Testis (tissue), 3 donors: ENCODE measurements around the gene NPAS2. TPM values are rescaled to one million over a fixed set of nuclear protein-coding genes. Genes with fewer than 3 reads are reported as not detected.

Experiments used
- DNase-seq: peaks from one replicate; pipeline ENCODE4 v3.0.0-alpha.2; 2019
- H3K27ac ChIP-seq, 2 donors: fragments of 200-600 bp; sonication (generic); one replicate each; pipeline ENCODE4 v1.5.1; 2019
- H3K27me3 ChIP-seq: fragments of 200-600 bp; sonication (generic); one replicate; pipeline ENCODE4 v1.5.1; 2019
- H3K36me3 ChIP-seq: fragments of 200-600 bp; sonication (generic); one replicate; pipeline ENCODE4 v1.5.1; 2017; ENCODE audit warnings: low read depth; ENCODE audit errors: missing control alignments
- H3K4me1 ChIP-seq: fragments of 200-600 bp; sonication (generic); one replicate; pipeline ENCODE4 v1.5.1; 2019
- H3K4me3 ChIP-seq, 2 donors: fragments of 200-600 bp; sonication (generic); one replicate each; pipeline ENCODE4 v1.5.1; 2017 to 2019
- H3K9me3 ChIP-seq: fragments of 200-600 bp; sonication (generic); one replicate; pipeline ENCODE4 v1.5.1; 2017
- POLR2A ChIP-seq: fragments of 450-650 bp; IDR thresholded peaks from one replicate; pipeline ENCODE4 v1.6.1; 2017; ENCODE audit warnings: antibody characterized with exemption, mild to moderate bottlenecking, moderate library complexity
- WGBS, 2 donors: methylation state at CpG; one replicate each; pipeline ENCODE4 v1.1.5; 2018; 5-methylcytosine and 5-hydroxymethylcytosine counted together
- intact Hi-C: fragments of 100-400 bp; cut with DNase I; formaldehyde crosslinking; loops from one replicate; pipeline ENCODE4 v1.15.1; 2023; ENCODE audit warnings: low total_unique reads
- polyA plus RNA-seq: library from polyadenylated mRNA; stranded (reverse); fragments of 350-450 nt; fragmentation: Illumina TruSeq; extraction: RNeasy Lipid Tissue Mini Kit (QIAGEN cat#74804); gene quantifications from one replicate; pipeline ENCODE4 v1.2.3, GENCODE V29; 2014; ENCODE audit warnings: low read depth, low replicate concordance; ENCODE audit not compliant: insufficient read depth
- total RNA-seq, 2 donors: library from RNA; depleted of rRNA; stranded (reverse); fragments of >200 nt; gene quantifications; one replicate each; pipeline ENCODE4 v1.2.3, GENCODE V29; 2016
- TF ChIP-seq, protein P1 (sequence below), 3 experiments: fragments of 450-650 bp in 2 of 3; fragments of 200-600 bp in 1 of 3; sonication (generic) in 1 of 3; IDR thresholded peaks; one replicate each; pipeline ENCODE4 v1.5.1; 2016 to 2019; ENCODE audit warnings: antibody characterized with exemption in 3 of 3, mild to moderate bottlenecking in 2 of 3, moderate library complexity in 1 of 3

Gene NPAS2
- total and polyA plus RNA-seq, 3 donors from 2014 or later, result 20.4 to 64.2 (median 46.7) TPM

DNA sequence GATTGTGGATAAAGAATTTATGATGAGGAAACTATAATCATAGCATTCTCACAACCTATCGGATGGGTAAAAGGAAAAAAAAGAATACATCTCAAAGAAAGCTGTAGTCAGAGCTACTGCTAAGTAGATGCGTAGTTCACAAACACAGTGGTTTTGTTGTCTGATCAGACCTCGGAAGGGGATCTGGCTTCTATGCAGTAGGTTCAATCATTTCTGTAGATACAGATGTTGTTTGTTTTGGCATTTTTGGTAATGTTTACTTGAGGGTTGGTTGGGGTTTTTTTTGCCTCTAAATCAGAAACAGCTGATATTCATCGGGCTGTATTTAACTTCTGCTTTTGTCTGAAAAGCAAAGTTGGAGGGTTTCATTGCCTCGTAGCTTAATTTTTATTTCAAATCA, 42.1 kb downstream of the NPAS2 start:
- H3K9me3 ChIP-seq, result no peaks in the 10 kb centered on the region
- H3K4me3 ChIP-seq, result no peak overlapping the region
- DNase-seq, result no peak
- TF ChIP-seq POLR2A, result no peak
- TF ChIP-seq, protein P1, sequence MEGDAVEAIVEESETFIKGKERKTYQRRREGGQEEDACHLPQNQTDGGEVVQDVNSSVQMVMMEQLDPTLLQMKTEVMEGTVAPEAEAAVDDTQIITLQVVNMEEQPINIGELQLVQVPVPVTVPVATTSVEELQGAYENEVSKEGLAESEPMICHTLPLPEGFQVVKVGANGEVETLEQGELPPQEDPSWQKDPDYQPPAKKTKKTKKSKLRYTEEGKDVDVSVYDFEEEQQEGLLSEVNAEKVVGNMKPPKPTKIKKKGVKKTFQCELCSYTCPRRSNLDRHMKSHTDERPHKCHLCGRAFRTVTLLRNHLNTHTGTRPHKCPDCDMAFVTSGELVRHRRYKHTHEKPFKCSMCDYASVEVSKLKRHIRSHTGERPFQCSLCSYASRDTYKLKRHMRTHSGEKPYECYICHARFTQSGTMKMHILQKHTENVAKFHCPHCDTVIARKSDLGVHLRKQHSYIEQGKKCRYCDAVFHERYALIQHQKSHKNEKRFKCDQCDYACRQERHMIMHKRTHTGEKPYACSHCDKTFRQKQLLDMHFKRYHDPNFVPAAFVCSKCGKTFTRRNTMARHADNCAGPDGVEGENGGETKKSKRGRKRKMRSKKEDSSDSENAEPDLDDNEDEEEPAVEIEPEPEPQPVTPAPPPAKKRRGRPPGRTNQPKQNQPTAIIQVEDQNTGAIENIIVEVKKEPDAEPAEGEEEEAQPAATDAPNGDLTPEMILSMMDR (IDR thresholded peaks at IDR 0.05), result no peak
- H3K36me3 ChIP-seq, result no peaks in the 10 kb centered on the region
- H3K27me3 ChIP-seq, result no peaks in the 10 kb centered on the region
- WGBS, 2 donors, result 70 to 74% methylated on average over 5 of the region's 5 CpGs
- no peak overlapping the region for H3K27ac ChIP-seq
- intact Hi-C loops, result no loop called here
- H3K4me1 ChIP-seq, result no peaks in the 10 kb centered on the region

DNA sequence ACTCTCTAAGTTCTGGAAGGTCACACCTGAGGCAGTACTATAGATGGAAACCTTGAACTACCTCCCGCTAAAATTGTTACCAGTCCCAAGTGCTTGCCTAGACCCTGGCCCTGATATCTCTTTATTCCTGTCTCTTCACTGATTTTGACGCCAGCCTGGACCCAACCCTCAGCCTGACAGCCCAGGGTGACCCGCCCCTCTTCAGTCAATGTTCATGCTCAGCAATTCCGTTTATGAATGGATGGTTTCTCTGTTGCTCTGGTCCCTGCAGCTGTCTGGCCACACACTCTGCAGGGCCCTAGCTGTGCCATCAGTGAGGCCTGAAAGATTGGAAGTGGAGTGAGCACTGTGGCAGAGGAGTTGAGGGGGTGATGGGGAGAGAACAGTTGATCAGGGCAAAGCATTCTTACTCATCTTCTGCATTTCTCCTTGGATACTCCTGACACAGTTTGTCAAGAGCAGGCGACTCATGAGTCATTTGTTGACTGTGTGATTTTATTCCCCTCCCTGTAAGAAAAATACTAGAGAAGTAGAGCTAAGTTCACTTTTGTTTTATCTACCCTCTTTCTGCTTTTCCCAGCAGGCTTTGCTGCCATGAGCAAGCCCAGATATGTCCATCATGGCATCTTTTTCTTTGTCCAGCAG, 46.0 kb downstream of the NPAS2 start:
- no peak for DNase-seq
- no peaks in the 10 kb centered on the region for H3K9me3 ChIP-seq
- no peak overlapping the region for H3K4me3 ChIP-seq
- no peak for TF ChIP-seq POLR2A
- TF ChIP-seq, protein P1 (IDR thresholded peaks at IDR 0.05), result no peak
- no peaks in the 10 kb centered on the region for H3K36me3 ChIP-seq
- no peak overlapping the region for H3K27ac ChIP-seq
- intact Hi-C loops, result no loop called here
- no peaks in the 10 kb centered on the region for H3K27me3 ChIP-seq
- 95 to 96% methylated on average over 5 of the region's 5 CpGs for WGBS, 2 donors
- no peaks in the 10 kb centered on the region for H3K4me1 ChIP-seq

DNA sequence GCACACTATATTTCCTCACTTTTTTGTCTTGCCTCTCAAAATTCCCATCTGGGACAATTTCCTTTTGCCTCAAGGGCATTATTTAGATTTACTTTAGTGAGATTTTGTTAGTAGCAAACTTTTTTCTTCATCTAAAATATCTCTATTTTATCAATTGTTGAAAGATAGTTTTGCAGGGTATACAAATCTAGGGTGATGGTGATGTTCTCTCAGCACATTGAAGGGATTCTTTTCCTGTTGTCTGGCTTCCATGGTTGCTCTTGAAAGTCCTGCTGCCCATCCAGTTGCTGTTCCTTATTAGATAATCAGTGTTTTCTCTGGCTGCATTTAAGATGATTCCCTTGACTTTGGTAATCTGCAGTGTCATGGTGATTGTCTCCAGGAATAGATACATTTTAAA, 48.1 kb downstream of the NPAS2 start:
- Histone ChIP-seq H3K4me1 (no peaks in the 10 kb centered on the region), H3K4me3 (no peak overlapping the region), H3K9me3 (no peaks in the 10 kb centered on the region), H3K27me3 (no peaks in the 10 kb centered on the region), H3K36me3 (no peaks in the 10 kb centered on the region), H3K27ac (no peak overlapping the region)
- intact Hi-C loops, result no loop called here
- DNase-seq, result no peak
- TF ChIP-seq, protein P1 (IDR thresholded peaks at IDR 0.05), result no peak
- TF ChIP-seq POLR2A, result no peak

DNA sequence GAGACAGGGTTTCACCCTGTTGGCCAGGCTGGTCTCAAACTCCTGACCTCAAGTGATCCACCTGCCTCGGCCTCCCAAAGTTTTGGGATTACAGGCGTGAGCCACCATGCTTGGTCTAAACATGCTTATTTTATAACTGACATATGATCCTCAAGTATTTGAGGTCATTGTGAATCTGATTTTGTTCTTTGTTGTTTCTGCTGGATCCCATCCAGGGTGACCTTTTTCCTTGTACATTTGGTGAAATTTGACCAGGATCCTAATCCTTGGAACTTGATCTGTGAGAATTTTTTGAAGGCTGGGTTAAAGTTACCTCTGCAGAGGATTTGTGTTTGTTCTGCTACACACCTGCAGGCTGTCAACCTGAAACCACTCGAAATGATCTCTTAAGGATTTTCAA, 49.2 kb downstream of the NPAS2 start:
- no peaks in the 10 kb centered on the region for H3K36me3 ChIP-seq
- intact Hi-C loops, result no loop called here
- H3K27ac ChIP-seq, result no peak overlapping the region
- 96% methylated on average over 3 of the region's 3 CpGs for WGBS, 2 donors
- no peak for TF ChIP-seq POLR2A
- TF ChIP-seq, protein P1 (IDR thresholded peaks at IDR 0.05), result no peak
- no peaks in the 10 kb centered on the region for H3K9me3 ChIP-seq
- H3K27me3 ChIP-seq, result no peaks in the 10 kb centered on the region
- H3K4me1 ChIP-seq, result no peaks in the 10 kb centered on the region
- no peak overlapping the region for H3K4me3 ChIP-seq
- no peak for DNase-seq
